ENCODE data around the gene ADIRF. TPM values are rescaled to one million over a fixed set of nuclear protein-coding genes. Genes with fewer than 3 reads are reported as not detected.

The ADIRF gene
- polyA plus RNA-seq, 1 donor from 2014 or later, result not detected

DNA sequence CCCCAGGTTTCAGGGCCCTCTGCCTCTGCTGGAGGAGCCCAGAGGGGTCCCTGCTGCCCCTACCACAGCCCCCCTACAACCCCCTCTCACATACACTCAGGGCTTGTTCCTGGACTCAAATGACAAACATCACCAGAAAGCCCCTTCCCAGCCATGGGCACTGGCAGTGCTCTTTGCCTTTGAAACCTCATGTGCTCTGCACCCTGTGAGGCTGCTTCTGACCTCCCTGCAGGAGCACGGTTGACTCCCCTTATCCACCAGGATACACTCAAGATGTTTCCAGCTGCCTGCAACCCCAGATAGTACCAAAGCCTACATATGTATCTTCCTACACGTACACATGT is 3.5 kb upstream of the ADIRF start:
- no peaks in the 10 kb centered on the region for H3K9me2 ChIP-seq (ENCODE audit: insufficient read depth, low read length)
- TF ChIP-seq SMC3 (conservative IDR thresholded peaks at IDR 0.05; ENCODE audit: poor library complexity), result no peak
- TF ChIP-seq EP300 (conservative IDR thresholded peaks at IDR 0.05; ENCODE audit: poor library complexity, severe bottlenecking), result no peak
- TF ChIP-seq REST (IDR thresholded peaks at IDR 0.05; ENCODE audit: borderline replicate concordance), result no peak
- TF ChIP-seq RAD21 (conservative IDR thresholded peaks at IDR 0.05), result no peak
- TF ChIP-seq, protein P1, sequence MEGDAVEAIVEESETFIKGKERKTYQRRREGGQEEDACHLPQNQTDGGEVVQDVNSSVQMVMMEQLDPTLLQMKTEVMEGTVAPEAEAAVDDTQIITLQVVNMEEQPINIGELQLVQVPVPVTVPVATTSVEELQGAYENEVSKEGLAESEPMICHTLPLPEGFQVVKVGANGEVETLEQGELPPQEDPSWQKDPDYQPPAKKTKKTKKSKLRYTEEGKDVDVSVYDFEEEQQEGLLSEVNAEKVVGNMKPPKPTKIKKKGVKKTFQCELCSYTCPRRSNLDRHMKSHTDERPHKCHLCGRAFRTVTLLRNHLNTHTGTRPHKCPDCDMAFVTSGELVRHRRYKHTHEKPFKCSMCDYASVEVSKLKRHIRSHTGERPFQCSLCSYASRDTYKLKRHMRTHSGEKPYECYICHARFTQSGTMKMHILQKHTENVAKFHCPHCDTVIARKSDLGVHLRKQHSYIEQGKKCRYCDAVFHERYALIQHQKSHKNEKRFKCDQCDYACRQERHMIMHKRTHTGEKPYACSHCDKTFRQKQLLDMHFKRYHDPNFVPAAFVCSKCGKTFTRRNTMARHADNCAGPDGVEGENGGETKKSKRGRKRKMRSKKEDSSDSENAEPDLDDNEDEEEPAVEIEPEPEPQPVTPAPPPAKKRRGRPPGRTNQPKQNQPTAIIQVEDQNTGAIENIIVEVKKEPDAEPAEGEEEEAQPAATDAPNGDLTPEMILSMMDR (IDR thresholded peaks at IDR 0.05; ENCODE audit: poor library complexity, severe bottlenecking), result no peak
- TF ChIP-seq TAF1 (IDR thresholded peaks at IDR 0.05; ENCODE audit: low read depth), result no peak
- no peak for TF ChIP-seq EZH2 (IDR thresholded peaks at IDR 0.05; ENCODE audit: borderline replicate concordance, insufficient read depth, low read length, poor library complexity, severe bottlenecking)
- H3K27me3 ChIP-seq (ENCODE audit: insufficient read depth, low read depth, low read length), result no peaks in the 10 kb centered on the region
- no peak overlapping the region for H3K27ac ChIP-seq (ENCODE audit: low read length)
- no peaks in the 10 kb centered on the region for H3F3A ChIP-seq (ENCODE audit: insufficient read depth, low read length, poor library complexity, severe bottlenecking)
- H3K36me3 ChIP-seq (ENCODE audit: insufficient read depth, low read length), result no peaks in the 10 kb centered on the region
- H3K9me3 ChIP-seq (ENCODE audit: low read length), result no peaks in the 10 kb centered on the region
- H3K9ac ChIP-seq (ENCODE audit: low read length), result no peak overlapping the region
- no peak overlapping the region for H3K4me3 ChIP-seq (ENCODE audit: low read length)
- no peak overlapping the region for H2AFZ ChIP-seq (ENCODE audit: low read depth, low read length)
- H4K20me1 ChIP-seq (ENCODE audit: insufficient read depth), result no peaks in the 10 kb centered on the region
- no peaks in the 10 kb centered on the region for H3K79me2 ChIP-seq (replicated peaks; ENCODE audit: insufficient read depth, low read length)
- H3K4me2 ChIP-seq (ENCODE audit: low read length), result no peak overlapping the region

DNA sequence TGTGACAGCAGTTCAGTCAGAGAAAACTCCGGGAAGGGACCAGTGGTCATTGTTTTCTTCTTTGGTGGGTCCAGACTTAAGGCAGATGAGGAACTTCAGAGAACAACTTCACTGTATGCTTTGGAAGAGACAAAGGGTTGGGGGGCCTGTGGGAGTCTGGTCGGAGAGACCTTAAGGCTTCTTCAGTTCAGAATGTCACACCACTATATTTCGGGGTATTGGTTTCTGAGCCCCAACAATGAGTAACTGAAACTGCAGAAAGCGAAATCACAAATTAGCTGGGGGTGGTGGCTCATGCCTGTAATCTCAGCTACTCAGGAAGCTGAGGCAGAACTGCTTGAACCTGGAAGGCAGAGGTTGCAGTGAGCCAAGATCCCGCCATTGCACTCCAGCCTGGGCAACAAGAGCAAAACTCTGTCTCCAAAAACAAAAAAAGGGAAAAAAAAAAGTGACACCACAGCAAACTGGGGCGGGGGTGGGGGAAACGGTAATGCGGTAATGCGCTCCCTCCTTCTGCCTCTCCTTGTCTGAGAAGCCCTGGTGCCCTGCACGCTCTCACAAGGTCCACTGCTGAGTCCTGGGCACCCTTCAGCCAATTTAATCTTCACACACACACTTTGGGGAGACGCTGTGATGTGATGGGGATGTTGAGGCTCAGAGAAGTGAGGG is 2.2 kb upstream of the ADIRF start:
- H3K36me3 ChIP-seq (ENCODE audit: insufficient read depth, low read length), result no peaks in the 10 kb centered on the region
- H3K4me2 ChIP-seq (ENCODE audit: low read length), result no peak overlapping the region
- H3K79me2 ChIP-seq (replicated peaks; ENCODE audit: insufficient read depth, low read length), result no peaks in the 10 kb centered on the region
- H3F3A ChIP-seq (ENCODE audit: insufficient read depth, low read length, poor library complexity, severe bottlenecking), result no peaks in the 10 kb centered on the region
- H3K9ac ChIP-seq (ENCODE audit: low read length), result no peak overlapping the region
- peaks cover 8% of the 10 kb centered on the region for H3K27me3 ChIP-seq (ENCODE audit: insufficient read depth, low read depth, low read length)
- no peaks in the 10 kb centered on the region for H4K20me1 ChIP-seq (ENCODE audit: insufficient read depth)
- no peak overlapping the region for H3K27ac ChIP-seq (ENCODE audit: low read length)
- H3K9me2 ChIP-seq (ENCODE audit: insufficient read depth, low read length), result no peaks in the 10 kb centered on the region
- no peak overlapping the region for H3K4me3 ChIP-seq (ENCODE audit: low read length)
- no peak for TF ChIP-seq MXI1 (conservative IDR thresholded peaks at IDR 0.05; ENCODE audit: poor library complexity, severe bottlenecking)
- TF ChIP-seq, protein P1 (IDR thresholded peaks at IDR 0.05; ENCODE audit: poor library complexity, severe bottlenecking), result no peak
- TF ChIP-seq EP300 (conservative IDR thresholded peaks at IDR 0.05; ENCODE audit: poor library complexity, severe bottlenecking), result no peak
- no peak for TF ChIP-seq REST (IDR thresholded peaks at IDR 0.05; ENCODE audit: borderline replicate concordance)
- no peak overlapping the region for H2AFZ ChIP-seq (ENCODE audit: low read depth, low read length)
- H3K9me3 ChIP-seq (ENCODE audit: low read length), result no peaks in the 10 kb centered on the region
